ENCODE measurements around the gene PRADC1. TPM values are rescaled to one million over a fixed set of nuclear protein-coding genes. Genes with fewer than 3 reads are reported as not detected.

PRADC1 gene
- total RNA-seq, 1 donor from 2014 or later, result 17.7 TPM

DNA sequence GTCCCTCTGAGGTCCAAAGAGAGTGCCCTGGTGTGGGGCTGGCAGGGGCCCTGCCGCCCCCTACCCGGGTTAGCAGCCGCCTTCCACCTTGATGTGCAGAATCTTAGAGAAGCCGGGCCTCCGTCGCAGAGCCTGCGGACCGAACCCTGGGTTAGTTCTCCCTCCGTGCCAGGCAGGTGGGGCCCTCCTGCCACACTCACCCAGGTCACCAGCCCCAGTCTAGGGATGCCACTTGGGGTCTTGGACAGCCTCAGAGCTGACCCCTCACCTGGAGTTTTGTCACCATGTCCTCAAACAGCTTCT lies 25.8 kb upstream of the PRADC1 start:
- Histone ChIP-seq H3K9me3 (ENCODE audit: control insufficient read depth in 3 of 3, low read length in 3 of 3) (no peaks in the 10 kb centered on the region), H3K27ac (ENCODE audit: low read depth, low read length) (no peak overlapping the region), H3K27me3 (ENCODE audit: control insufficient read depth in 3 of 3, insufficient read depth in 3 of 3, low read length in 3 of 3) (peaks cover 0 to 6% (median 0%) of the 10 kb centered on the region in 3 donors), H3K36me3 (ENCODE audit: control insufficient read depth in 3 of 3, insufficient read depth in 3 of 3, low read length in 3 of 3) (peaks cover 11 to 13% (median 11%) of the 10 kb centered on the region in 3 donors), H3K4me3 (ENCODE audit: low read length in 3 of 3) (no peak overlapping the region), H3K9ac (ENCODE audit: low read depth in 1 of 3, low read length in 3 of 3) (no peak overlapping the region), H3K4me1 (ENCODE audit: control insufficient read depth in 3 of 3, insufficient read depth in 3 of 3, low read length in 3 of 3) (no peaks in the 10 kb centered on the region)

DNA sequence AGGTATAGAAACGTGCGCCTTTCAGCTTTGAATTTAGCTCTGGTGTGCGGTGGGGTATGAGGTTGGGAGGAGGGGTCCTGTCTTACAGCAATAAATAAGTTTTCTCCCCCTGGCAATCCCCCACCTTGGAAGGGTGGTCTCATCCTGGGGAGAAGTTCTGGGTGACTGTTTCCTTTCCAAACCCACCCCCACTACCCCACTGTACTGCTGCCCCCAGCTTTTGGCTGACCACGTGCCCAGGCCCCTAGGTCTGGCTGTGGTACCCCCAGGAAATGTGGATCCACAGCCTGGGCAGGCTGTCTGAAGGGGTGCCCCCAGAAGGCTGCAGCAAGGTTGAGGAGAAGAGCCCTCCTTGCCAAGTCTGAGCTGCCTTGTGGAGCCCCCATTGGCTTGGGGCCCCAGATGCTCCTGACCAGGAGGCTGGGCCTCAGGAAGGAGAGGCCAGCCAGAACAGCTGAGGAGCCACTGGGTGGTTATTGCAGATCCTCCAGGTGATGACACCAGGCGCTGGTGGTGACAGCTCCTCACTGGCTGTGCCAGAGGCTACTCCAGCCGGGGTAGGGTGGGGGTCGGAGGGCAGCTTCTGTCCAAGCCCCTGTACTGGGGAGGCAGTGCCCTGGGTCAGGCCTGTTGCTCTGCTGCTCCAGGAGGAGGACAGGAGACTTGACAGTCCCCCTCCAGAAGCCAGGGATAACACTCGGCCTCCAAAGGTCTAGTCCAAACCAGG lies 25.3 kb upstream of the PRADC1 start:
- Histone ChIP-seq H3K4me3 (ENCODE audit: low read length in 3 of 3) (no peak overlapping the region), H3K4me1 (ENCODE audit: control insufficient read depth in 3 of 3, insufficient read depth in 3 of 3, low read length in 3 of 3) (no peaks in the 10 kb centered on the region), H3K27ac (ENCODE audit: low read depth, low read length) (no peak overlapping the region), H3K9me3 (ENCODE audit: control insufficient read depth in 3 of 3, low read length in 3 of 3) (no peaks in the 10 kb centered on the region), H3K9ac (ENCODE audit: low read depth in 1 of 3, low read length in 3 of 3) (no peak overlapping the region), H3K36me3 (ENCODE audit: control insufficient read depth in 3 of 3, insufficient read depth in 3 of 3, low read length in 3 of 3) (peaks cover 16 to 18% (median 16%) of the 10 kb centered on the region in 3 donors), H3K27me3 (ENCODE audit: control insufficient read depth in 3 of 3, insufficient read depth in 3 of 3, low read length in 3 of 3) (peaks cover 0 to 2% (median 0%) of the 10 kb centered on the region in 3 donors)

DNA sequence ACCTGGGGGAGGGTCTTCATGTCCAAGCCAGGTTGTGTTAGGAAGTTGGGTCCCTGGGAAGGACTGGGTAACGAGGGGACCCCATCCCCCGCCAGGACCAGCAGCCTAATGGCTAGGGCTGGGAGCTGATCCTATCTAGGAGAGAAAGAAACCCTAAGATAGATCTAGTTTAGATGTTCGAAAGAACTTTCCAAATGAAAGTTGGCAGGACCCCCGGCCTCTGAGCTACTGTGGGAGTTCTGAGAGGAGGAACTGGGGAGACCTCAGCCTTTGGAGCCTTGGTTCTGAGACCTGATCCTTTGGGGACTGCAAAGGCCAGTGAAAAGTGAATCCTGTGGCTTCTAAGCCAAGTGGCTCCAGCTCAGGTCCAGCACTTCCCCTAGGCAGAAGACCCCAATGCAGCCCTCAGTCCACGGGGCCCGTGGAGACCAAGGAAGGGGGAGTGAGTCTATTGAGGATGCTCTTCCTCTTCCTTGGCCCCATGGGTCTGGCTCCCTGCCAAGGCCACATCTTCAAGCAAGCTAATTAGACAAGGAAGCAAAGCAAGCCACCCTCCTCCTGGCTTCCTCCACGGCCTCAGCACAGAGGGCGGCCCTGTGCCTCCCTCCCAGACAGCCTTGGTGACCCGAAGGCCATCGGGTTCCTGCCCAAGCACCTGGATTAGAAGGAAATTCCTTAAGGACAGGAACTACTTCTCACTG lies 24.5 kb upstream of the PRADC1 start:
- no peaks in the 10 kb centered on the region for H3K4me1 ChIP-seq (ENCODE audit: control insufficient read depth in 3 of 3, insufficient read depth in 3 of 3, low read length in 3 of 3)
- H3K36me3 ChIP-seq (ENCODE audit: control insufficient read depth in 3 of 3, insufficient read depth in 3 of 3, low read length in 3 of 3), result peaks cover 23 to 26% (median 24%) of the 10 kb centered on the region in 3 donors
- no peaks in the 10 kb centered on the region for H3K9me3 ChIP-seq (ENCODE audit: control insufficient read depth in 3 of 3, low read length in 3 of 3)
- H3K27me3 ChIP-seq (ENCODE audit: control insufficient read depth in 3 of 3, insufficient read depth in 3 of 3, low read length in 3 of 3), result peaks cover 0 to 2% (median 0%) of the 10 kb centered on the region in 3 donors
- H3K9ac ChIP-seq (ENCODE audit: low read depth in 1 of 3, low read length in 3 of 3), result no peak overlapping the region
- H3K27ac ChIP-seq (ENCODE audit: low read depth, low read length), result no peak overlapping the region
- no peak overlapping the region for H3K4me3 ChIP-seq (ENCODE audit: low read length in 3 of 3)

- Histone ChIP-seq H3K27ac (ENCODE audit: low read depth, low read length) (no peak overlapping the region), H3K9me3 (ENCODE audit: control insufficient read depth in 3 of 3, low read length in 3 of 3) (no peaks in the 10 kb centered on the region), H3K4me3 (ENCODE audit: low read length in 3 of 3) (no peak overlapping the region), H3K9ac (ENCODE audit: low read depth in 1 of 3, low read length in 3 of 3) (no peak overlapping the region), H3K4me1 (ENCODE audit: control insufficient read depth in 3 of 3, insufficient read depth in 3 of 3, low read length in 3 of 3) (no peaks in the 10 kb centered on the region), H3K27me3 (ENCODE audit: control insufficient read depth in 3 of 3, insufficient read depth in 3 of 3, low read length in 3 of 3) (peaks cover 0 to 2% (median 0%) of the 10 kb centered on the region in 3 donors), H3K36me3 (ENCODE audit: control insufficient read depth in 3 of 3, insufficient read depth in 3 of 3, low read length in 3 of 3) (peaks cover 27 to 30% (median 28%) of the 10 kb centered on the region in 3 donors)
Measured at GRCh38 chr2:73257021-73257420, 24.0 kb upstream of the PRADC1 start.

DNA sequence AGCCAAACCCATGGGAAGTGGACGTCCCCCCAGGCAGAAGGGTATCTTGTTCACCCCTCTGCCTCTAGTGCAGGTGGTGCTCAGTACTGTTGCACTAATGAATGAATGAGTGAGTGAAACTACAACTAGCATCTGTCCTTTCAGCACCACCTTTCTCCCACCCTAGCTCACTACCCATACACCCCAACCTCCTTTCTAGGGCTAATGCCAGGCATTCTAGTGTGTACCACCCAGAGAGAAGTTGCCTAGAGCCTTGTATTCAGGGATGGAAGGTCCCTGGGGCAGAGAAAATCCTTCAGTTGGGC lies 23.5 kb upstream of the PRADC1 start:
- H3K4me3 ChIP-seq (ENCODE audit: low read length in 3 of 3), result no peak overlapping the region
- H3K36me3 ChIP-seq (ENCODE audit: control insufficient read depth in 3 of 3, insufficient read depth in 3 of 3, low read length in 3 of 3), result peaks cover 27 to 34% (median 31%) of the 10 kb centered on the region in 3 donors
- peaks cover 0 to 2% (median 0%) of the 10 kb centered on the region in 3 donors for H3K27me3 ChIP-seq (ENCODE audit: control insufficient read depth in 3 of 3, insufficient read depth in 3 of 3, low read length in 3 of 3)
- H3K9ac ChIP-seq (ENCODE audit: low read depth in 1 of 3, low read length in 3 of 3), result no peak overlapping the region
- no peaks in the 10 kb centered on the region for H3K4me1 ChIP-seq (ENCODE audit: control insufficient read depth in 3 of 3, insufficient read depth in 3 of 3, low read length in 3 of 3)
- H3K9me3 ChIP-seq (ENCODE audit: control insufficient read depth in 3 of 3, low read length in 3 of 3), result no peaks in the 10 kb centered on the region
- H3K27ac ChIP-seq (ENCODE audit: low read depth, low read length), result no peak overlapping the region

GRCh38 chr2:73255907-73256617 lies 23.0 kb upstream of the PRADC1 start:
- Histone ChIP-seq H3K27me3 (ENCODE audit: control insufficient read depth in 3 of 3, insufficient read depth in 3 of 3, low read length in 3 of 3) (peaks cover 0 to 2% (median 0%) of the 10 kb centered on the region in 3 donors), H3K36me3 (ENCODE audit: control insufficient read depth in 3 of 3, insufficient read depth in 3 of 3, low read length in 3 of 3) (peaks cover 28 to 36% (median 34%) of the 10 kb centered on the region in 3 donors), H3K4me3 (ENCODE audit: low read length in 3 of 3) (no peak overlapping the region), H3K27ac (ENCODE audit: low read depth, low read length) (no peak overlapping the region), H3K9ac (ENCODE audit: low read depth in 1 of 3, low read length in 3 of 3) (no peak overlapping the region), H3K4me1 (ENCODE audit: control insufficient read depth in 3 of 3, insufficient read depth in 3 of 3, low read length in 3 of 3) (peaks cover 0 to under 1% (median 0%) of the 10 kb centered on the region in 3 donors), H3K9me3 (ENCODE audit: control insufficient read depth in 3 of 3, low read length in 3 of 3) (no peaks in the 10 kb centered on the region)

- Histone ChIP-seq H3K36me3 (ENCODE audit: control insufficient read depth in 3 of 3, insufficient read depth in 3 of 3, low read length in 3 of 3) (peaks cover 38 to 45% (median 44%) of the 10 kb centered on the region in 3 donors), H3K27me3 (ENCODE audit: control insufficient read depth in 3 of 3, insufficient read depth in 3 of 3, low read length in 3 of 3) (peaks cover 0 to under 1% (median 0%) of the 10 kb centered on the region in 3 donors), H3K4me3 (ENCODE audit: low read length in 3 of 3) (no peak overlapping the region)
Measured at GRCh38 chr2:73255007-73255644, 22.1 kb upstream of the PRADC1 start.

DNA sequence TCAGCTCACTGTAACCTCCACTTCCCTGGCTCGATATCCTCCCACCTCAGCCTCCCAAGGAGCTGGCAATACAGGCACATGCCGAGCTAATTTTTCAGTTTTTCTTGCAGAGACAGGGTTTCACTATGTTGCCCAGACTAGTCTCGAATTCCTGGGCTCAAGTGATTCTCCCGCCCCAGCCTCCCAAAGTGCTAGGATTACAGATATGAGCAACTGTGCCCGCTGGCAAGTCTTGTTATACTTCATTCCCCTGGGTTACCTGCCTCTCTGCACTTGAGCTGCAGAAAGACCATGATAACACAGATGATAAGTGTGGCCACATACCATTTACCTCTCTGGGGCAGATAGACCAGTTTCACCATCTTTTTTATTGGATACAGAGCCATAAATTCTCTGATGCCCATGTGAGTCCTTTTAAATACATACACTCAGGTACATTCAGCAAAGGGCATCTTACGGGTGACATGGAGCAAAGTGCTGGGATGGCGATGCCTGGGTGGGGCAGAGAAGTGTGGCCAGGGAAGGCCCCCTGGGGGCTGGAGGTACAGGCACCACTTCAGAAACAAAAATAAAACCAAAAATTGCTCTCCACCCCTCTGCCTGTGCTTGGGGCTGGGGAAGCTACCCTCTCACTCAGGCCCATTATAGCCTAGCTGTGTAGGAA lies 21.4 kb upstream of the PRADC1 start:
- no peak overlapping the region for H3K4me3 ChIP-seq (ENCODE audit: low read length in 3 of 3)
- H3K4me1 ChIP-seq (ENCODE audit: control insufficient read depth in 3 of 3, insufficient read depth in 3 of 3, low read length in 3 of 3), result peaks cover 0 to 12% (median 2%) of the 10 kb centered on the region in 3 donors
- no peaks in the 10 kb centered on the region for H3K27me3 ChIP-seq (ENCODE audit: control insufficient read depth in 3 of 3, insufficient read depth in 3 of 3, low read length in 3 of 3)
- H3K9me3 ChIP-seq (ENCODE audit: control insufficient read depth in 3 of 3, low read length in 3 of 3), result no peaks in the 10 kb centered on the region
- no peak overlapping the region for H3K9ac ChIP-seq (ENCODE audit: low read depth in 1 of 3, low read length in 3 of 3)
- no peak overlapping the region for H3K27ac ChIP-seq (ENCODE audit: low read depth, low read length)
- H3K36me3 ChIP-seq (ENCODE audit: control insufficient read depth in 3 of 3, insufficient read depth in 3 of 3, low read length in 3 of 3), result peaks cover 44 to 52% (median 50%) of the 10 kb centered on the region in 3 donors

More at GRCh38 chr2:73255007-73255644, 22.1 kb upstream of the PRADC1 start:
- no peak overlapping the region for H3K27ac ChIP-seq (ENCODE audit: low read depth, low read length)
- no peaks in the 10 kb centered on the region for H3K9me3 ChIP-seq (ENCODE audit: control insufficient read depth in 3 of 3, low read length in 3 of 3)
- H3K9ac ChIP-seq (ENCODE audit: low read depth in 1 of 3, low read length in 3 of 3), result no peak overlapping the region
- peaks cover 0 to 10% (median 2%) of the 10 kb centered on the region in 3 donors for H3K4me1 ChIP-seq (ENCODE audit: control insufficient read depth in 3 of 3, insufficient read depth in 3 of 3, low read length in 3 of 3)

GRCh38 chr2:73253901-73254300 lies 20.9 kb upstream of the PRADC1 start:
- peaks cover 47 to 57% (median 56%) of the 10 kb centered on the region in 3 donors for H3K36me3 ChIP-seq (ENCODE audit: control insufficient read depth in 3 of 3, insufficient read depth in 3 of 3, low read length in 3 of 3)
- no peak overlapping the region for H3K4me3 ChIP-seq (ENCODE audit: low read length in 3 of 3)
- no peaks in the 10 kb centered on the region for H3K27me3 ChIP-seq (ENCODE audit: control insufficient read depth in 3 of 3, insufficient read depth in 3 of 3, low read length in 3 of 3)

More at GRCh38 chr2:73253901-73254300, 20.9 kb upstream of the PRADC1 start:
- peaks cover 0 to 12% (median 2%) of the 10 kb centered on the region in 3 donors for H3K4me1 ChIP-seq (ENCODE audit: control insufficient read depth in 3 of 3, insufficient read depth in 3 of 3, low read length in 3 of 3)
- no peak overlapping the region for H3K27ac ChIP-seq (ENCODE audit: low read depth, low read length)
- no peak overlapping the region for H3K9ac ChIP-seq (ENCODE audit: low read depth in 1 of 3, low read length in 3 of 3)
- no peaks in the 10 kb centered on the region for H3K9me3 ChIP-seq (ENCODE audit: control insufficient read depth in 3 of 3, low read length in 3 of 3)
